H1 (cell line): ENCODE measurements around the gene UQCC5. TPM values are rescaled to one million over a fixed set of nuclear protein-coding genes. Genes with fewer than 3 reads are reported as not detected.
A peak's percentile ranks its signal among the peaks of the same experiment; 100 is the strongest.

Experiments used
- CTCF ChIA-PET: fragments of 300-600 bp; sonication (Branson Sonifier 250); formaldehyde crosslinking; loops from one replicate; lab custom pipeline; 2021; ENCODE audit not compliant: partially characterized antibody; lab: Charles Lee
- POLR2A ChIA-PET: fragments of 300-600 bp; sonication (Branson Sonifier 250); formaldehyde crosslinking; loops from one replicate; lab custom pipeline; 2021; ENCODE audit warnings: inconsistent platforms; ENCODE audit not compliant: partially characterized antibody; lab: Charles Lee
- DNase-seq, 2 experiments: peaks; one replicate each; pipeline versions ENCODE4 v3.0.0 to v3.0.0-alpha.2; 2010 to 2022; ENCODE audit warnings: low spot score in 2 of 2, low read depth in 1 of 2, mixed read lengths in 1 of 2
- FAIRE-seq: peaks from 2 replicates; lab custom pipeline; 2011; peaks lifted over from hg19 to GRCh38; lab: Jason Lieb, UNC
- H2AFZ ChIP-seq: 2 replicates; pipeline ENCODE4 v1.8.1; 2012; ENCODE audit warnings: low read length, inconsistent platforms
- H2AK5ac ChIP-seq: 2 replicates; pipeline ENCODE4 v1.6.1; 2013; ENCODE audit warnings: low read depth, low read length
- H2BK120ac ChIP-seq: replicated peaks from 2 replicates; pipeline ENCODE3; 2013; ENCODE audit warnings: low read depth, low read length, inconsistent platforms
- H2BK12ac ChIP-seq: 2 replicates; pipeline ENCODE4 v1.6.1; 2013; ENCODE audit warnings: low read depth, low read length
- H2BK15ac ChIP-seq: 2 replicates; pipeline ENCODE4 v1.6.1; 2013; ENCODE audit warnings: low read length
- H2BK20ac ChIP-seq: 2 replicates; pipeline ENCODE4 v1.6.1; 2013; ENCODE audit warnings: low read length
- H2BK5ac ChIP-seq: 2 replicates; pipeline ENCODE4 v1.6.1; 2013; ENCODE audit warnings: low read depth, low read length
- H3K14ac ChIP-seq: 2 replicates; pipeline ENCODE4 v1.6.1; 2013; ENCODE audit warnings: inconsistent platforms; ENCODE audit not compliant: insufficient read length
- H3K18ac ChIP-seq: 2 replicates; pipeline ENCODE4 v1.6.1; 2013; ENCODE audit warnings: low read length; ENCODE audit errors: extremely low read depth
- H3K23ac ChIP-seq: 2 replicates; pipeline ENCODE4 v1.6.1; 2013; ENCODE audit warnings: inconsistent platforms; ENCODE audit not compliant: insufficient read length
- H3K23me2 ChIP-seq: 2 replicates; pipeline ENCODE4 v1.6.1; 2013; ENCODE audit warnings: low read depth, low read length
- H3K27ac ChIP-seq: 2 replicates; pipeline ENCODE4 v1.6.1; 2011; ENCODE audit warnings: low read depth, low read length, inconsistent platforms
- H3K27me3 ChIP-seq, 4 experiments: replicated peaks in 1 of 4; 1 replicate in 1 of 4; 2 replicates in 3 of 4; pipeline versions ENCODE4 v1.6.1 to v1.8.1; 2011 to 2013; ENCODE audit warnings: low read length in 3 of 4, mild to moderate bottlenecking in 3 of 4, inconsistent platforms in 2 of 4, mixed read lengths in 2 of 4, moderate library complexity in 1 of 4; ENCODE audit not compliant: control insufficient read depth in 3 of 4, insufficient read depth in 3 of 4; ENCODE audit errors: extremely low read depth in 1 of 4
- H3K36me3 ChIP-seq, 4 experiments: 2 replicates each; pipeline versions ENCODE4 v1.6.1 to v1.8.1; 2011 to 2013; ENCODE audit warnings: mild to moderate bottlenecking in 4 of 4, low read length in 3 of 4, moderate library complexity in 2 of 4, control low read depth in 1 of 4, inconsistent platforms in 1 of 4; ENCODE audit not compliant: insufficient read depth in 4 of 4, control insufficient read depth in 2 of 4
- H3K4ac ChIP-seq: replicated peaks from 2 replicates; pipeline ENCODE3; 2013; ENCODE audit warnings: low read length, low read depth, mixed read lengths, inconsistent platforms; ENCODE audit not compliant: insufficient read length
- H3K4me1 ChIP-seq, 4 experiments: replicated peaks in 1 of 4; 1 replicate in 1 of 4; 2 replicates in 3 of 4; pipeline versions ENCODE4 v1.6.1 to v1.8.1; 2011 to 2013; ENCODE audit warnings: low read length in 3 of 4, inconsistent platforms in 2 of 4, mixed read lengths in 1 of 4; ENCODE audit not compliant: insufficient read depth in 4 of 4, control insufficient read depth in 3 of 4
- H3K4me2 ChIP-seq, 2 experiments: 2 replicates each; pipeline versions ENCODE4 v1.6.1 to v1.8.1; 2011 to 2013; ENCODE audit warnings: low read depth in 2 of 2, low read length in 2 of 2, control low read depth in 1 of 2, inconsistent platforms in 1 of 2, mild to moderate bottlenecking in 1 of 2; ENCODE audit not compliant: insufficient read depth in 1 of 2
- H3K4me3 ChIP-seq, 4 experiments: fragments of 200-600, 300-600 bp in 1 of 4; sonication (generic), shearing (Covaris generic), sonication (Bioruptor Twin) in 1 of 4; 2 replicates each; pipeline versions ENCODE4 v1.5.1 to v1.8.1; 2011 to 2016; ENCODE audit warnings: low read length in 4 of 4, low read depth in 3 of 4, control low read depth in 2 of 4, inconsistent platforms in 2 of 4, mild to moderate bottlenecking in 2 of 4, mixed read lengths in 1 of 4, moderate library complexity in 1 of 4; ENCODE audit not compliant: insufficient read depth in 2 of 4; ENCODE audit errors: extremely low read depth in 1 of 4
- H3K56ac ChIP-seq: replicated peaks from 2 replicates; pipeline ENCODE3; 2013; ENCODE audit warnings: low read depth, mild to moderate bottlenecking, mixed read lengths, low read length, inconsistent platforms; ENCODE audit not compliant: insufficient read length
- H3K79me1 ChIP-seq: 2 replicates; pipeline ENCODE4 v1.6.1; 2013; ENCODE audit warnings: low read depth, low read length, control low read depth
- H3K79me2 ChIP-seq, 2 experiments: 2 replicates each; pipeline versions ENCODE4 v1.6.1 to v1.8.1; 2012 to 2013; ENCODE audit warnings: low read length in 2 of 2, mild to moderate bottlenecking in 2 of 2, inconsistent platforms in 1 of 2; ENCODE audit not compliant: insufficient read depth in 2 of 2, control insufficient read depth in 1 of 2
- H3K9ac ChIP-seq, 4 experiments: replicated peaks in 1 of 4; 1 replicate in 1 of 4; 2 replicates in 3 of 4; pipeline versions ENCODE4 v1.6.1 to v1.8.1; 2011 to 2013; ENCODE audit warnings: low read depth in 3 of 4, low read length in 3 of 4, control low read depth in 2 of 4, mild to moderate bottlenecking in 2 of 4, moderate library complexity in 2 of 4, inconsistent platforms in 1 of 4; ENCODE audit errors: extremely low read depth in 1 of 4
- H3K9me3 ChIP-seq, 2 experiments: 2 replicates each; pipeline versions ENCODE4 v1.6.1 to v1.8.1; 2012 to 2013; ENCODE audit warnings: mild to moderate bottlenecking in 2 of 2, moderate library complexity in 2 of 2, control low read depth in 1 of 2, inconsistent platforms in 1 of 2, low read depth in 1 of 2, low read length in 1 of 2, mixed read lengths in 1 of 2; ENCODE audit not compliant: insufficient read depth in 2 of 2
- H4K20me1 ChIP-seq, 2 experiments: replicated peaks in 1 of 2; 2 replicates each; pipeline versions ENCODE3 to v1.8.1; 2011 to 2013; ENCODE audit warnings: inconsistent platforms in 2 of 2, low read length in 2 of 2, mild to moderate bottlenecking in 1 of 2; ENCODE audit not compliant: insufficient read depth in 2 of 2, control insufficient read depth in 1 of 2
- H4K5ac ChIP-seq: 2 replicates; pipeline ENCODE4 v1.6.1; 2013; ENCODE audit warnings: low read length, low read depth, mixed read lengths, inconsistent platforms; ENCODE audit not compliant: insufficient read length
- H4K8ac ChIP-seq: 2 replicates; pipeline ENCODE4 v1.8.0; 2013; ENCODE audit warnings: mild to moderate bottlenecking, moderate library complexity, low read length, inconsistent platforms; ENCODE audit not compliant: insufficient read depth; ENCODE audit errors: extremely low read depth
- H4K91ac ChIP-seq: replicated peaks from 2 replicates; pipeline ENCODE3; 2013; ENCODE audit warnings: low read length, mixed read lengths, inconsistent platforms; ENCODE audit not compliant: insufficient read length
- BCL11A ChIP-seq, 2 experiments: IDR thresholded peaks; one replicate each; pipeline ENCODE4 v1.6.1; 2011; ENCODE audit warnings: low read depth in 2 of 2, low read length in 2 of 2, mild to moderate bottlenecking in 2 of 2
- CBX8 ChIP-seq: fragments of 300-800, 300-1000 bp; sonication (generic); IDR thresholded peaks from 2 replicates; pipeline ENCODE4 v1.7.1; 2016; ENCODE audit warnings: low read depth, low read length, borderline replicate concordance
- CEBPB ChIP-seq: IDR thresholded peaks from 2 replicates; pipeline ENCODE4 v1.6.1; 2012; ENCODE audit warnings: low read depth, low read length
- HDAC2 ChIP-seq, 2 experiments: fragments of 300-600 bp in 1 of 2; sonication (generic) in 1 of 2; IDR thresholded peaks; 2 replicates each; pipeline ENCODE4 v1.6.1; 2011 to 2012; ENCODE audit warnings: low read depth in 2 of 2, low read length in 2 of 2, mild to moderate bottlenecking in 2 of 2, moderate library complexity in 2 of 2, borderline replicate concordance in 1 of 2, inconsistent platforms in 1 of 2
- JUND ChIP-seq: IDR thresholded peaks from 2 replicates; pipeline ENCODE4 v1.6.1; 2011; ENCODE audit warnings: mild to moderate bottlenecking, improper control_type of control experiment, low read length
- NANOG ChIP-seq: IDR thresholded peaks from 2 replicates; pipeline ENCODE4 v1.6.1; 2011; ENCODE audit warnings: low read length, low read depth, mild to moderate bottlenecking, inconsistent platforms; ENCODE audit not compliant: insufficient read depth, poor library complexity, severe bottlenecking
- POU5F1 ChIP-seq: IDR thresholded peaks from 2 replicates; pipeline ENCODE4 v1.6.1; 2011; ENCODE audit warnings: low read depth, mild to moderate bottlenecking, low read length, moderate library complexity
- WGBS, 2 experiments: shearing (Covaris generic) in 1 of 2; methylation state at CpG; one replicate each; pipeline versions ENCODE4 v1.1.6 to v1.1.7; 2013 to 2015; ENCODE audit warnings: low lambda C conversion rate in 2 of 2, mixed read lengths in 2 of 2, inconsistent platforms in 1 of 2, low coverage in 1 of 2, missing lambda C conversion rate in 1 of 2; ENCODE audit not compliant: insufficient replicate concordance in 2 of 2, insufficient coverage in 1 of 2, insufficient read length in 1 of 2; ENCODE audit errors: extremely low coverage in 1 of 2, missing lambda C conversion rate in 1 of 2; 5-methylcytosine and 5-hydroxymethylcytosine counted together
- polyA plus RNA-seq, 7 experiments: library from polyadenylated mRNA; depleted of rRNA in 3 of 7; stranded (reverse) in 5 of 7; unstranded in 2 of 7; fragments of >200 nt in 5 of 7; fragments of 200-250 nt in 2 of 7; gene quantifications; 1 replicate in 5 of 7; 2 replicates in 1 of 7; 4 replicates in 1 of 7; pipeline versions ENCODE4 v1.2.1 to v1.2.3, GENCODE V29; 2011 to 2013; ENCODE audit warnings: missing spikeins in 2 of 7, mixed read lengths in 2 of 7
- total RNA-seq: library from RNA; stranded (reverse); fragmentation: NEBNext Ultra II Directional; extraction: Animal tissue kit (Norgen Biotek cat#: 25700); gene quantifications from 2 replicates; pipeline ENCODE4 v1.2.1, GENCODE V29; 2021
- TF ChIP-seq, protein P1 (sequence below), 3 experiments: IDR thresholded peaks; 1 replicate in 2 of 3; 2 replicates in 1 of 3; pipeline versions ENCODE4 v1.5.1 to v1.6.1; 2011; ENCODE audit warnings: low read length in 3 of 3, mild to moderate bottlenecking in 3 of 3, inconsistent platforms in 2 of 3, low read depth in 1 of 3, moderate library complexity in 1 of 3; ENCODE audit not compliant: insufficient read depth in 1 of 3; ENCODE audit errors: control extremely low read depth in 1 of 3

The UQCC5 gene
- total and polyA plus RNA-seq, 2 of the 8 experiments (the other 6 are each of a cell fraction or from before 2014, with no cell fraction given) = 35.0 to 37.7 TPM

DNA sequence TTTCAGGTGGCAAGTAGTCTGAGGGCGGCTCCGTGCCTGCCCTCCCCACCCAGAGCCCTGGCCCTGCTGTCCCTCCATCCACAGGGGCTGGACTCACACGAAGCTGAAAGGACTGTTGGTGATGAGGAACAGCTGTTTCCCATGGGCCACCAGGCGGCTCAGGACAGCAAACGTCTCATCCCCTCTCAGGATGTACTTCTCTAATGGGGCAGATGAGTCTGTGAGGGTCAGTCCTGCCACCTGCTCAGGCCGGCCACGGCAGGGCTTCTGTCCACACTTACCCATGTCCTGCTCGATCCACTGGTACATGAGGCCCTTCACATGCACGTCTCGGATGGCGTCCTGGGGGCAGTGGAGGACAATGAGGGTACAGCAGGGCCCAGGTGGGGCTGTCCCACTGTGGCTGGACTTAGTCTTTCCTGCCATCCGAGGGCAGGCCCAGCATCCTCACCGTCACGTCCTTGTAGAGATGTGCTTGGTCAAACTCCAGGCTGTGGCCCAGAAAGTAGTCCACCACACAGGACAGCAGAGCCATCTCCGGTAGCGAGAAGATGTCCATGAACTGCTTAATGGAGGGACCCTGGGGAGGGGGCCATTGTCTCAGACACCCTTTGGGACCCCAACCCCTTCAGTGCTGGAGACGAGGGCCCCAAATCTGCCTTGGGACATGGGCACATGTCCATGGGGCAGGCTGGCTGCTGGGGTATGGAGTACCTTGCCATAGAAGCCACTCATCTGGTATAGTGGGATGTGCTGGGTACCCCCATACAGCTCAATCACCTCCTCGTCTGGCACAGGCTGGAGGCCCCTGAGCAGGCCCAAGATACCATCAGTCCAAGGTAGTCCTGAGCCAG, 8.4 kb upstream of the UQCC5 start:
- Histone ChIP-seq H2AFZ (no peak overlapping the region), H3K9ac (no peak overlapping the region), H2BK15ac (no peak overlapping the region), H2BK5ac (no peak overlapping the region; the same call in 1 of the 2 replicates), H3K23ac (no peak overlapping the region), H3K79me1 (peaks cover 33% of the 10 kb centered on the region), H3K27ac (no peak overlapping the region), H3K27me3 (no peaks in the 10 kb centered on the region), H2BK120ac (no peak overlapping the region), H4K8ac (peak overlapping the region; percentile 57), H3K79me2 (peaks cover 0 to 35% of the 10 kb centered on the region in 2 experiments; a peak in 2 of 4 replicates), H2BK12ac (no peak overlapping the region), H3K4me1 (peaks cover 0 to 9% (median 5%) of the 10 kb centered on the region in 4 experiments; a peak in 6 of 7 replicates), H3K23me2 (peaks cover 6% of the 10 kb centered on the region; the same call in 1 of the 2 replicates), H3K4me2 (no peak overlapping the region), H3K36me3 (peaks cover 27 to 68% (median 42%) of the 10 kb centered on the region in 4 experiments), H4K91ac (no peak overlapping the region), H2BK20ac (no peak overlapping the region), H3K14ac (no peak overlapping the region), H3K56ac (no peak overlapping the region), H2AK5ac (no peak overlapping the region), H3K4ac (no peak overlapping the region), H3K4me3 (no peak overlapping the region), H4K20me1 (peaks cover 17 to 48% of the 10 kb centered on the region in 2 experiments), H3K18ac (no peak overlapping the region), H3K9me3 (no peaks in the 10 kb centered on the region), H4K5ac (no peak overlapping the region)
- WGBS, 2 experiments = 78% methylated on average over 18 of the region's 18 CpGs; no CpG with 5 or more reads in 1 of the 2 experiments
- ChIA-PET POLR2A (interaction anchor here (1.0 to 2.0 kb wide), 4 partner anchors 10 to 33 kb away, joined by 3 to 9 read pairs (median 4); partner anchors contain the start of gene STAB1), CTCF (interaction anchor here (0.7 to 2.2 kb wide), 6 partner anchors 14 to 80 kb away, joined by 3 to 5 read pairs (median 4); no protein-coding TSS in a partner anchor)
- DNase-seq (no peak), FAIRE-seq (no peak)
- TF ChIP-seq CBX8 (no peak), CEBPB (no peak), JUND (no peak), NANOG (no peak), HDAC2 (IDR thresholded peaks at IDR 0.05; ENCODE audit: borderline replicate concordance in 1 of 2, low read depth in 2 of 2, low read length in 2 of 2) (no peak), POU5F1 (no peak), BCL11A (IDR thresholded peaks at IDR 0.05; ENCODE audit: low read depth in 2 of 2, low read length in 2 of 2) (no peak)
- TF ChIP-seq, protein P1, sequence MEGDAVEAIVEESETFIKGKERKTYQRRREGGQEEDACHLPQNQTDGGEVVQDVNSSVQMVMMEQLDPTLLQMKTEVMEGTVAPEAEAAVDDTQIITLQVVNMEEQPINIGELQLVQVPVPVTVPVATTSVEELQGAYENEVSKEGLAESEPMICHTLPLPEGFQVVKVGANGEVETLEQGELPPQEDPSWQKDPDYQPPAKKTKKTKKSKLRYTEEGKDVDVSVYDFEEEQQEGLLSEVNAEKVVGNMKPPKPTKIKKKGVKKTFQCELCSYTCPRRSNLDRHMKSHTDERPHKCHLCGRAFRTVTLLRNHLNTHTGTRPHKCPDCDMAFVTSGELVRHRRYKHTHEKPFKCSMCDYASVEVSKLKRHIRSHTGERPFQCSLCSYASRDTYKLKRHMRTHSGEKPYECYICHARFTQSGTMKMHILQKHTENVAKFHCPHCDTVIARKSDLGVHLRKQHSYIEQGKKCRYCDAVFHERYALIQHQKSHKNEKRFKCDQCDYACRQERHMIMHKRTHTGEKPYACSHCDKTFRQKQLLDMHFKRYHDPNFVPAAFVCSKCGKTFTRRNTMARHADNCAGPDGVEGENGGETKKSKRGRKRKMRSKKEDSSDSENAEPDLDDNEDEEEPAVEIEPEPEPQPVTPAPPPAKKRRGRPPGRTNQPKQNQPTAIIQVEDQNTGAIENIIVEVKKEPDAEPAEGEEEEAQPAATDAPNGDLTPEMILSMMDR (IDR thresholded peaks at IDR 0.05; ENCODE audit: control extremely low read depth in 1 of 3, insufficient read depth in 1 of 3, low read depth in 1 of 3, low read length in 3 of 3) = no peak
